GM20000 (cell line): ENCODE data around the gene TLCD3A.

Experiments used
- DNase-seq: peaks from one replicate; pipeline ENCODE4 v3.0.0; 2012; ENCODE audit warnings: low spot score
- CTCF ChIP-seq: IDR thresholded peaks from 2 replicates; pipeline ENCODE4 v1.5.1; 2012; ENCODE audit warnings: mild to moderate bottlenecking, control low read depth; ENCODE audit errors: extremely low read depth, missing control alignments

TLCD3A gene

GRCh38 chr17:732902-733720, 715 bp downstream of the TLCD3A start:
- no peak for TF ChIP-seq CTCF
- DNase-seq, result peak; percentile 61

- no peak for TF ChIP-seq CTCF
- DNase-seq, result no peak
Measured at GRCh38 chr17:733743-734142, 1.3 kb downstream of the TLCD3A start.

GRCh38 chr17:737561-738113, 5.2 kb downstream of the TLCD3A start:
- TF ChIP-seq CTCF, result no peak
- DNase-seq, result no peak

- no peak for TF ChIP-seq CTCF
- DNase-seq, result peak; percentile 79
Measured at GRCh38 chr17:740240-741017, 8.0 kb downstream of the TLCD3A start.

- no peak for DNase-seq
- TF ChIP-seq CTCF, result no peak
Measured at GRCh38 chr17:742147-742793, 9.9 kb downstream of the TLCD3A start.

- DNase-seq, result no peak
- no peak for TF ChIP-seq CTCF
Measured at GRCh38 chr17:743139-743538, 10.7 kb downstream of the TLCD3A start.
